Neural progenitor cell (in vitro differentiated cells): ENCODE data around the gene NBAS.
"Not testable (repeated sequence)": the region's sequence is repeated elsewhere in the genome, so short reads cannot be mapped to it uniquely, and the experiment has no call there.

Source experiments
- CTCF ChIP-seq: fragments of 200-600 bp; sonication (generic); IDR thresholded peaks from 2 replicates; pipeline ENCODE4 v1.5.1; 2017; ENCODE audit warnings: antibody characterized with exemption, mild to moderate bottlenecking
- EZH2phosphoT487 ChIP-seq: fragments of 200-600 bp; sonication (generic); IDR thresholded peaks from 2 replicates; pipeline ENCODE4 v1.6.1; 2017; ENCODE audit warnings: antibody characterized with exemption

DNA sequence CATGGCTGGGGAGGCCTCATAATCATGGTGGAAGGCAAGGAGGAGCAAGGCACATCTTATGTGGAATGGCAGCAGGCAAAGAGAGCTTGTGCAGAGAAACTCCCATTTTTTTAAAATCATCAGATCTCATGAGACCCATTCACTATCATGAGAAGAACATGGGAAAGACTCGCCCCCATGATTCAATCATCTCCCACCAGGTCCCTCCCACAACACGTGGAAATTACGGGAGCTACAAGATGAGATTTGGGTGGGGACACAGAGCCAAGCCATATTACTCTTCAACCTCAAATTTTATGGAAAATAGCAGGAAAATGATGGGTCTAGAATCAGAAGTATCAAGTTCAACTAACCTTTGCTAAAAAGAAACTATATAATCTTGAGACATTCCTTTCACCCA lies 42.4 kb downstream of the NBAS start:
- not testable (repeated sequence) for TF ChIP-seq CTCF, EZH2phosphoT487
